ENCODE results near the gene ADARB2.

ADARB2 gene

GRCh38 chr10:1483246-1483645 lies 254.1 kb downstream of the ADARB2 start:
- no peak for DNase-seq (ENCODE audit: low read depth, low spot score)
- H3K4me3 ChIP-seq (ENCODE audit: low read depth, low read length) = no peak overlapping the region
- POLR2A ChIA-PET = no interaction called here
- CTCF ChIA-PET = no interaction called here
- no peak for TF ChIP-seq CTCF (IDR thresholded peaks at IDR 0.05; ENCODE audit: insufficient read depth, low read length, missing control alignments)

DNA sequence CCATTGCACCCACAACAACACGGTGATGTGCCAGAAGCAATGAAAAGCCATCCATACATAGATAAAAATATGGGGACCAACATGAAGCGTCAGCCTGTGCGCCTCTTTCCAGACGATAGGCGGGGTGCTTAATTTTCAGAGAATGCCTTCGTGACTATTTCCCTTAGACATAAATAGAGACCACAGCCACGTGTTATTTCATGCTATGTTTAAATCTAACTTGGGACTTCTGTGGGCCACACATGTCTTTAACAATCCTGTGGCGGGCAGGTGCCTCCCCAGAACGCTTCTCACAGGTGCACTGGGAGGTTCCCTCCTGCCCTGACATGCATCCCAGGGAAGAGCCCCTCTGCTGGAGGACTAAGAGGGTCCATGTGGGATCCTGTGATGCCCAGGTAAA lies 259.7 kb downstream of the ADARB2 start:
- CTCF ChIA-PET = no interaction called here
- DNase-seq (ENCODE audit: low read depth, low spot score) = no peak
- TF ChIP-seq CTCF (IDR thresholded peaks at IDR 0.05; ENCODE audit: insufficient read depth, low read length, missing control alignments) = no peak
- H3K4me3 ChIP-seq (ENCODE audit: low read depth, low read length) = no peak overlapping the region
- POLR2A ChIA-PET = no interaction called here

DNA sequence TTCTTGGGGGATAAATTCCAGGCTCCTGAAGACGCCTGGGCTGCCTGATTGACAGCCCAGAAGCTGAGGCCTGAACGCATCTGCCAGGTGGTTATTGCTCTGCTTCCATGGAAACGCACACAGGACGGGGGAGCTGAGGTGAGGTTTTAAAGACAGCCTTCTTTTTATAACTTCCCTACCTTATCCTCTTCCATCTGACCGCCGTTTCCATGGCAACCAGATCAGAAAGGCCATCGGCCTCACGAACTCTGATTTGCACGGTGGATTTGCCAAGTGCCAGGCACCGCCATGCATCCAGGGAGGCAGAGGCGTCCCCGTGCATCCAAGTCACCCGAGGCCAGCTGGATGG lies 260.9 kb downstream of the ADARB2 start:
- POLR2A ChIA-PET = no interaction called here

DNA sequence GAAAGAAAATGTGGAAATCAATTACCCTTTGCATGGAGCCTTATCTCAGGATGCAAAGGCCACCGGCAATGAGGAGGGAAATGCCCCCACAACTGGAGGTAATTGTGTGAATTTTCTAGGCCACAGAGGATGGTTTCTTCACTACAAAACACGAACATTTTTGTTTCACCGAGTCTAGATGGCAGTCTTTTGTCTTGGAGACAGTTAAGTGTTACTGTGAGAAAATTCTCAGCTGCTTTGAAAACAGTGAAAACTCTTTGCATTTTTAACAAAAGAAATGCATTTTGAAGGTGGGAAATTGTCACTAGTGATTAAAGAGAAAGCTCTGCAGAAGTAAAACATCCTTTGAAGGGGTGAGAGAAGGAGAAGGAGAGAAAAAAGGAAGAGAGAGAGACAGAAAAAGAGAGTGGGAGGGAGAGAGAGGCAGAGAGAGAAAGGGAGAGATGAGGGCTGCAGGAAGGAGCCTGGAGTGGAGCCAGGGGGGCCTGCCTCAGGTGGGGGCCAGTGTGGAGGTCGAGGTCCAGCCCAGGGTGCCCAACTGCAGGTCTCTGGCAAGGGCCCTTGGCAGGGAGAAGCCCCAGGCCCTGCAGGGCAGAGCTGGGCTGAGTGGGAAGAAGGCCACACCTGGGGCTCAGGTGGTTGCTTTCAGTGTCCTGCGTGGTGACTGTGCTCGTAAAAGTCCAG lies 261.4 kb downstream of the ADARB2 start:
- POLR2A ChIA-PET = no interaction called here
- CTCF ChIA-PET = no interaction called here
- no peak for DNase-seq (ENCODE audit: low read depth, low spot score)

More for the DNA sequence above, 260.9 kb downstream of the ADARB2 start:
- CTCF ChIA-PET = no interaction called here
- no peak for TF ChIP-seq CTCF (IDR thresholded peaks at IDR 0.05; ENCODE audit: insufficient read depth, low read length, missing control alignments)
- DNase-seq (ENCODE audit: low read depth, low spot score) = no peak
- H3K4me3 ChIP-seq (ENCODE audit: low read depth, low read length) = no peak overlapping the region

GRCh38 chr10:1475098-1475591 lies 262.2 kb downstream of the ADARB2 start:
- ChIA-PET CTCF (no interaction called here), POLR2A (no interaction called here)
- no peak for TF ChIP-seq CTCF (IDR thresholded peaks at IDR 0.05; ENCODE audit: insufficient read depth, low read length, missing control alignments)
- no peak for DNase-seq (ENCODE audit: low read depth, low spot score)
- no peak overlapping the region for H3K4me3 ChIP-seq (ENCODE audit: low read depth, low read length)

More for the DNA sequence above, 261.4 kb downstream of the ADARB2 start:
- TF ChIP-seq CTCF (IDR thresholded peaks at IDR 0.05; ENCODE audit: insufficient read depth, low read length, missing control alignments) = no peak
- H3K4me3 ChIP-seq (ENCODE audit: low read depth, low read length) = no peak overlapping the region

DNA sequence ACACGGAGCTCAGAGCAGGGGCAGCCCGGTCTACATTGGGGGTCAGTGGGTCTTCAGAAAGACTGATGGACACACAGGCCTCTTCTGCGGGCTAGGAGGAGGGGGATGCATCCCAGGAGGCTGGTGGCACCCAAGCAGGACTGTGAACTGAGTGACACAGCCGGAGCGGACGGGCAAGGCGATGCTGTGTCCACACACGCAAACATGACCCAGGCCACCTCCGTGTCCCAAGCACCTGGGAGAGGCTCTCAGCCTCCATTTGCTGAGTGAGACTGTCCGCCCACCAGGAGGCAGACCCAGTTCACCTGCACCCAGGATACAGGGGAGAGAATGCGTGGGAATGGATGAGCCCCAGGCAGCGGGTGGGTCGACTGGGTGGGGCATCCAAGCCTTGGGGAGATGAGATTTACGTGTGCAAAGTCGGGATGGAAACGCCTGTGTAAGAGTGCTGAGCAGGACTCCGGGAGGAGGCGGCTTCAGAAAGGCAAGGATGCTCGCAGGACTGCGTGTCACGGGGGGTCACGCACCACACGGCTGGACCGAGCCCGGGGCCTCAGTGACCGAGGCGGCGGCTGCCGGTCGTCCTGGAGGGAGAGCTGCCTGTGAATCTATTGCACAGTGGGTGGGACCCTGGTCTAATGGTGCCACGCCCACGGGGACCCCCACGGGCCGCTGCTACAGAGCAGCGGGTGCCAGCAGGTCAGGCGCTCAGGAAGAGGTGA lies 262.8 kb downstream of the ADARB2 start:
- ChIA-PET CTCF (no interaction called here), POLR2A (no interaction called here)
- DNase-seq (ENCODE audit: low read depth, low spot score) = no peak
- no peak overlapping the region for H3K4me3 ChIP-seq (ENCODE audit: low read depth, low read length)
- TF ChIP-seq CTCF (IDR thresholded peaks at IDR 0.05; ENCODE audit: insufficient read depth, low read length, missing control alignments) = no peak

Data from AG04449 (cell line).